DOHH2 (cell line): ENCODE data around the gene RUFY2.

Source experiments
- H3F3A ChIP-seq: fragments of 200-600 bp; sonication (generic), shearing (Covaris generic); 2 replicates; pipeline ENCODE4 v1.6.0; 2016; ENCODE audit warnings: antibody characterized with exemption, mild to moderate bottlenecking; ENCODE audit not compliant: control insufficient read depth, insufficient read depth
- H3K27ac ChIP-seq: fragments of 200-600 bp; sonication (generic); 2 replicates; pipeline ENCODE4 v1.5.1; 2014; ENCODE audit warnings: low read depth, mild to moderate bottlenecking, low read length, moderate library complexity
- H3K27me3 ChIP-seq: fragments of 200-600 bp; sonication (generic); 2 replicates; pipeline ENCODE4 v1.6.1; 2014; ENCODE audit warnings: mild to moderate bottlenecking, low read length, mixed read lengths; ENCODE audit not compliant: control insufficient read depth
- H3K36me3 ChIP-seq: fragments of 200-600 bp; sonication (generic); 2 replicates; pipeline ENCODE4 v1.6.1; 2014; ENCODE audit warnings: mild to moderate bottlenecking, low read length, moderate library complexity, mixed read lengths; ENCODE audit not compliant: control insufficient read depth
- H3K4me1 ChIP-seq: fragments of 200-600 bp; sonication (generic); 2 replicates; pipeline ENCODE4 v1.6.1; 2014; ENCODE audit warnings: mild to moderate bottlenecking, low read length, mixed read lengths; ENCODE audit not compliant: control insufficient read depth
- H3K4me2 ChIP-seq: fragments of 200-600 bp; sonication (generic); 2 replicates; pipeline ENCODE4 v1.6.0; 2014; ENCODE audit warnings: mild to moderate bottlenecking, low read length, moderate library complexity
- H3K4me3 ChIP-seq: fragments of 200-600 bp; sonication (generic); 2 replicates; pipeline ENCODE4 v1.5.1; 2014; ENCODE audit warnings: mild to moderate bottlenecking, low read length, mixed read lengths
- H3K79me2 ChIP-seq: fragments of 200-600 bp; sonication (generic); 2 replicates; pipeline ENCODE4 v1.6.1; 2014; ENCODE audit warnings: mild to moderate bottlenecking, low read length, mixed read lengths; ENCODE audit not compliant: control insufficient read depth
- H3K9me2 ChIP-seq: fragments of 200-600 bp; sonication (generic); replicated peaks from 2 replicates; pipeline ENCODE4 v1.6.1; 2014; ENCODE audit warnings: mild to moderate bottlenecking, low read length, mixed read lengths; ENCODE audit not compliant: control insufficient read depth
- H3K9me3 ChIP-seq: fragments of 200-600 bp; sonication (generic); 2 replicates; pipeline ENCODE4 v1.6.1; 2014; ENCODE audit warnings: antibody characterized with exemption, low read length, mixed read lengths; ENCODE audit not compliant: control insufficient read depth, insufficient read depth
- H4K20me1 ChIP-seq: fragments of 200-600 bp; sonication (generic); 2 replicates; pipeline ENCODE4 v1.6.0; 2014; ENCODE audit warnings: low read depth, mild to moderate bottlenecking, antibody characterized with exemption, low read length, moderate library complexity; ENCODE audit not compliant: control insufficient read depth, insufficient read depth
- EZH2phosphoT487 ChIP-seq: fragments of 200-600 bp; sonication (generic); IDR thresholded peaks from 2 replicates; pipeline ENCODE4 v1.6.1; 2017; ENCODE audit warnings: borderline replicate concordance, mild to moderate bottlenecking, antibody characterized with exemption, low read length, moderate library complexity, mixed read lengths
- TF ChIP-seq, protein P1 (sequence below): fragments of 200-600 bp; sonication (generic); IDR thresholded peaks from one replicate; pipeline ENCODE4 v1.5.1; 2014; ENCODE audit warnings: antibody characterized with exemption, mild to moderate bottlenecking, low read depth, low read length; ENCODE audit not compliant: poor library complexity, severe bottlenecking

The RUFY2 gene

DNA sequence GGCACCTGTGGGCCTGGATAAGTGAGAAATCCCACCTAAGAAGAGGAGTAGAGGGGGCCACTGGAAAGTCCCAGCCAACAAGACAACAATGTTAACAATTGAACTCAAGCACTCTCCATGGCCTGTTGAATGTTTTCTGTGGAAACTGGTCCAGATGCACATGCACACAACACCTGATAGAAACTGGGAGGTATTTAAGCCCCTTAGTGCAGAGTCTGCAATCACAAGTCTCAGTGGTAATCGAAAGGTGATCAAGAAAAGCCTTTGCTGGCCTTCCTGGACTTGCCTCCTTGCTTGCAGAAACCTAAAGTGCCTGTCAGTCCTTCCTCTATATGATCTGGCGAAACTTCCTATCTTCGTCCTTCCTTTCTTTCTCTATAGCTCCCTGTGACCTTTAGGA, 105.8 kb downstream of the RUFY2 start:
- Histone ChIP-seq H4K20me1 (no peaks in the 10 kb centered on the region), H3K79me2 (no peaks in the 10 kb centered on the region), H3K9me2 (no peaks in the 10 kb centered on the region), H3K27ac (peak overlapping the region; percentile 91), H3F3A (peaks cover 13% of the 10 kb centered on the region), H3K4me2 (peak overlapping the region; percentile 86), H3K36me3 (no peaks in the 10 kb centered on the region), H3K4me3 (peak overlapping the region; percentile 53), H3K27me3 (no peaks in the 10 kb centered on the region), H3K9me3 (no peaks in the 10 kb centered on the region), H3K4me1 (peaks cover 48% of the 10 kb centered on the region)
- TF ChIP-seq EZH2phosphoT487 = no peak
- TF ChIP-seq, protein P1, sequence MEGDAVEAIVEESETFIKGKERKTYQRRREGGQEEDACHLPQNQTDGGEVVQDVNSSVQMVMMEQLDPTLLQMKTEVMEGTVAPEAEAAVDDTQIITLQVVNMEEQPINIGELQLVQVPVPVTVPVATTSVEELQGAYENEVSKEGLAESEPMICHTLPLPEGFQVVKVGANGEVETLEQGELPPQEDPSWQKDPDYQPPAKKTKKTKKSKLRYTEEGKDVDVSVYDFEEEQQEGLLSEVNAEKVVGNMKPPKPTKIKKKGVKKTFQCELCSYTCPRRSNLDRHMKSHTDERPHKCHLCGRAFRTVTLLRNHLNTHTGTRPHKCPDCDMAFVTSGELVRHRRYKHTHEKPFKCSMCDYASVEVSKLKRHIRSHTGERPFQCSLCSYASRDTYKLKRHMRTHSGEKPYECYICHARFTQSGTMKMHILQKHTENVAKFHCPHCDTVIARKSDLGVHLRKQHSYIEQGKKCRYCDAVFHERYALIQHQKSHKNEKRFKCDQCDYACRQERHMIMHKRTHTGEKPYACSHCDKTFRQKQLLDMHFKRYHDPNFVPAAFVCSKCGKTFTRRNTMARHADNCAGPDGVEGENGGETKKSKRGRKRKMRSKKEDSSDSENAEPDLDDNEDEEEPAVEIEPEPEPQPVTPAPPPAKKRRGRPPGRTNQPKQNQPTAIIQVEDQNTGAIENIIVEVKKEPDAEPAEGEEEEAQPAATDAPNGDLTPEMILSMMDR = no peak

DNA sequence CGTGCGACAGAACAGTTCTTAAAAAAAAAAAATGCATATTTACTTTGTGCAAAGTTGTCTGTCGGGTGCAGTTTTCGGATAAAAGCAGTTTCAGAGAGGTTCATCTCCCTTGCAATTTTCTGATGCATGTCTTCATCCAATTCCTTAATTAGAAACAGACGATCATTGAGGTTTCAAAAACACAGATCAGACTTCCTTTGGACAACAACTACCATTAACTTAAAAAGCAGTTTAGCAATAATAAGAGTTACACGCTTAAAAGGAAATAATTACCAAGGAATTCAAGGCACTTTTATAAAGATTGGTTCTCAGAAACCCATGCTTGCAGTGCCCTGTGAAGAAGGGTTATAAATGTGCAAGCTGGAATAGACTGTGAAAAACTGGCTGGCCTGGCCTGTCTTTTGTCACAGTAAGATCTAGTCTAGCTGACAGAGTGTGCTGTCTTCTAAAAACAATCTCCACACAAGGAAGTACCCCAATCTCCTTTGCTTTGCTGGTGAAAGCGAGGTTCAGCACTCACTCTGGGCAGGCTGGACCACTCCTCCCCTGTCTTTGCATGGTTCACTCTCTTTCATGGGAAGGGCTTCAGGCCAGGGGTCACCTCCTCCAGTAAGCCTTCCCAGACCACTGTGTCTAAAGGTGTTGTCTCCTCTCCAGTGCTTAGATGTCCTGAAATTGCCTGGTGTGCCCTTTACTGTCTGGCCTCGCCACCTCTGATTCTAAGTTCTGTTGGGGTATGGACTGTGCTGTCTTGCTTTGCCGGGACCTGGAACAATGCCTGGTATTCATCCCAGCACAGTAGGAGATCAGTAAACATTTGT, 110.0 kb downstream of the RUFY2 start:
- no peaks in the 10 kb centered on the region for H4K20me1 ChIP-seq
- H3K4me1 ChIP-seq = peaks cover 53% of the 10 kb centered on the region
- H3K36me3 ChIP-seq = no peaks in the 10 kb centered on the region
- H3K9me3 ChIP-seq = no peaks in the 10 kb centered on the region
- TF ChIP-seq, protein P1 = no peak
- no peak for TF ChIP-seq EZH2phosphoT487
- H3K9me2 ChIP-seq = no peaks in the 10 kb centered on the region
- H3K4me2 ChIP-seq = peak overlapping the region; percentile 68
- peak overlapping the region; percentile 60 for H3K27ac ChIP-seq
- peak overlapping the region; percentile 47 for H3K4me3 ChIP-seq
- no peaks in the 10 kb centered on the region for H3K27me3 ChIP-seq
- H3F3A ChIP-seq = peaks cover 13% of the 10 kb centered on the region
- no peaks in the 10 kb centered on the region for H3K79me2 ChIP-seq
